Endodermal cell (in vitro differentiated cells): ENCODE results near the gene CDC14B. TPM values are rescaled to one million over a fixed set of nuclear protein-coding genes. Genes with fewer than 3 reads are reported as not detected.
"Not testable (repeated sequence)": the region's sequence is repeated elsewhere in the genome, so short reads cannot be mapped to it uniquely, and the experiment has no call there.

Experiments used
- DNase-seq: peaks from one replicate; pipeline ENCODE4 v3.0.0-alpha.2; 2017
- H3K27ac ChIP-seq: 2 replicates; pipeline ENCODE4 v1.5.1; 2013; ENCODE audit warnings: mild to moderate bottlenecking, low read depth, low read length, moderate library complexity
- H3K27me3 ChIP-seq: 2 replicates; pipeline ENCODE4 v1.6.1; 2013; ENCODE audit warnings: mild to moderate bottlenecking, low read length, moderate library complexity; ENCODE audit not compliant: insufficient read depth, control insufficient read depth, poor library complexity, severe bottlenecking
- H3K36me3 ChIP-seq: 2 replicates; pipeline ENCODE4 v1.7.0; 2013; ENCODE audit warnings: mild to moderate bottlenecking, low read length, moderate library complexity; ENCODE audit not compliant: control insufficient read depth, insufficient read depth
- H3K4me1 ChIP-seq: one replicate; pipeline ENCODE4 v1.7.0; 2013; ENCODE audit warnings: low read length; ENCODE audit not compliant: control insufficient read depth, insufficient read depth
- H3K4me3 ChIP-seq: 2 replicates; pipeline ENCODE4 v1.5.1; 2013; ENCODE audit warnings: mild to moderate bottlenecking, low read length, moderate library complexity
- H3K9ac ChIP-seq: 2 replicates; pipeline ENCODE4 v1.6.1; 2013; ENCODE audit warnings: mild to moderate bottlenecking, low read length, moderate library complexity; ENCODE audit not compliant: poor library complexity, severe bottlenecking; ENCODE audit errors: extremely low read depth
- H3K9me3 ChIP-seq: 2 replicates; pipeline ENCODE4 v1.6.1; 2013; ENCODE audit warnings: mild to moderate bottlenecking, low read length, moderate library complexity; ENCODE audit not compliant: control insufficient read depth
- H3K27ac Mint-ChIP-seq: 2 replicates; pipeline ENCODE4 v1.8.0; 2020; ENCODE audit warnings: mixed read lengths
- H3K27me3 Mint-ChIP-seq: 2 replicates; pipeline ENCODE4 v1.8.0; 2021; ENCODE audit warnings: mild to moderate bottlenecking, mixed read lengths; ENCODE audit not compliant: insufficient read depth
- H3K36me3 Mint-ChIP-seq: 2 replicates; pipeline ENCODE4 v1.8.0; 2020; ENCODE audit warnings: low read depth, mixed read lengths
- H3K4me1 Mint-ChIP-seq: 2 replicates; pipeline ENCODE4 v1.8.0; 2020; ENCODE audit warnings: mixed read lengths
- H3K4me3 Mint-ChIP-seq: 2 replicates; pipeline ENCODE4 v1.8.0; 2020; ENCODE audit warnings: mild to moderate bottlenecking, moderate library complexity, mixed read lengths
- H3K9me3 Mint-ChIP-seq: 2 replicates; pipeline ENCODE4 v1.8.0; 2020; ENCODE audit warnings: mild to moderate bottlenecking, mixed read lengths
- CTCF ChIP-seq: fragments of 200-600 bp; sonication (generic); conservative IDR thresholded peaks from 2 replicates; pipeline ENCODE4 v1.5.0; 2021; ENCODE audit warnings: antibody characterized with exemption, mild to moderate bottlenecking
- WGBS, 2 experiments: methylation state at CpG; one replicate each; pipeline versions ENCODE4 v1.1.5 to v1.1.7; 2013; ENCODE audit warnings: missing lambda C conversion rate in 2 of 2, mixed read lengths in 1 of 2; ENCODE audit not compliant: insufficient coverage in 1 of 2, insufficient read length in 1 of 2; 5-methylcytosine and 5-hydroxymethylcytosine counted together
- total RNA-seq, 2 donors: library from RNA; stranded (reverse); fragmentation: NEBNext Ultra II Directional in 1 of 2; extraction: Animal tissue kit (Norgen Biotek cat#: 25700) in 1 of 2; gene quantifications; 2 replicates in 1 of 2; 3 replicates in 1 of 2; pipeline ENCODE4 v1.2.1, GENCODE V29; 2021

CDC14B gene
- total RNA-seq, 2 donors from 2014 or later: 47.5 to 48.3 TPM

GRCh38 chr9:96638606-96639364 is 19.1 kb upstream of the CDC14B start:
- Mint-ChIP-seq H3K27me3 (no peaks in the 10 kb centered on the region), H3K36me3 (peaks cover 3% of the 10 kb centered on the region), H3K4me1 (no peaks in the 10 kb centered on the region), H3K9me3 (no peaks in the 10 kb centered on the region), H3K27ac (no peak overlapping the region), H3K4me3 (no peak overlapping the region)
- 92 to 97% methylated on average over 12 to 19 of the region's 19 CpGs for WGBS, 2 experiments
- Histone ChIP-seq H3K4me1 (no peaks in the 10 kb centered on the region), H3K4me3 (no peak overlapping the region), H3K9ac (no peak overlapping the region), H3K9me3 (no peaks in the 10 kb centered on the region), H3K27me3 (no peaks in the 10 kb centered on the region), H3K36me3 (no peaks in the 10 kb centered on the region), H3K27ac (no peak overlapping the region)
- no peak for TF ChIP-seq CTCF
- no peak for DNase-seq

GRCh38 chr9:96636368-96636767 is 16.7 kb upstream of the CDC14B start:
- 81 to 90% methylated on average over 1 of the region's 1 CpG for WGBS, 2 experiments

GRCh38 chr9:96633579-96633978 is 13.9 kb upstream of the CDC14B start:
- not testable (repeated sequence) for H3K9me3 Mint-ChIP-seq, H3K4me3 Mint-ChIP-seq, H3K36me3 Mint-ChIP-seq, H3K27me3 Mint-ChIP-seq, H3K36me3 ChIP-seq, H3K4me3 ChIP-seq, H3K4me1 Mint-ChIP-seq, H3K4me1 ChIP-seq, H3K9me3 ChIP-seq, H3K27ac ChIP-seq, H3K27me3 ChIP-seq, DNase-seq, H3K27ac Mint-ChIP-seq, H3K9ac ChIP-seq
- WGBS, 2 experiments: 98 to 100% methylated on average over 1 to 8 of the region's 8 CpGs

More at GRCh38 chr9:96636368-96636767, 16.7 kb upstream of the CDC14B start:
- Histone ChIP-seq H3K36me3 (no peaks in the 10 kb centered on the region), H3K4me3 (no peak overlapping the region), H3K9me3 (no peaks in the 10 kb centered on the region), H3K4me1 (no peaks in the 10 kb centered on the region), H3K27me3 (no peaks in the 10 kb centered on the region), H3K27ac (no peak overlapping the region), H3K9ac (no peak overlapping the region)
- no peak for TF ChIP-seq CTCF
- no peak for DNase-seq
- H3K36me3 Mint-ChIP-seq: peaks cover 3% of the 10 kb centered on the region
- no peaks in the 10 kb centered on the region for H3K9me3 Mint-ChIP-seq
- no peaks in the 10 kb centered on the region for H3K27me3 Mint-ChIP-seq
- no peak overlapping the region for H3K27ac Mint-ChIP-seq
- no peak overlapping the region for H3K4me3 Mint-ChIP-seq
- no peaks in the 10 kb centered on the region for H3K4me1 Mint-ChIP-seq

GRCh38 chr9:96626912-96627311 is 7.3 kb upstream of the CDC14B start:
- Histone ChIP-seq H3K9me3 (no peaks in the 10 kb centered on the region), H3K27ac (no peak overlapping the region), H3K4me3 (no peak overlapping the region), H3K27me3 (no peaks in the 10 kb centered on the region), H3K9ac (no peak overlapping the region), H3K36me3 (no peaks in the 10 kb centered on the region), H3K4me1 (no peaks in the 10 kb centered on the region)
- Mint-ChIP-seq H3K9me3 (no peaks in the 10 kb centered on the region), H3K27me3 (no peaks in the 10 kb centered on the region), H3K4me1 (peaks cover under 1% of the 10 kb centered on the region), H3K27ac (no peak overlapping the region), H3K36me3 (no peaks in the 10 kb centered on the region), H3K4me3 (no peak overlapping the region)
- TF ChIP-seq CTCF: no peak
- DNase-seq: no peak
- 90 to 91% methylated on average over 1 to 6 of the region's 6 CpGs for whole genome bisulfite sequencing, 2 experiments
